ENCODE measurements around the gene MUSK.

Gene MUSK

GRCh38 chr9:110799396-110799795, 130.8 kb downstream of the MUSK start:
- Histone ChIP-seq H3K27ac (ENCODE audit: low read length, poor library complexity, severe bottlenecking) (no peak overlapping the region), H2BK5ac (ENCODE audit: low read depth, low read length, poor library complexity, severe bottlenecking) (no peak overlapping the region), H3K9ac (ENCODE audit: low read length) (peak overlapping the region; percentile 43), H2AFZ (ENCODE audit: low read depth, low read length) (no peak overlapping the region), H3K4me1 (ENCODE audit: control insufficient read depth, insufficient read depth, low read depth, low read length) (peaks cover 1% of the 10 kb centered on the region), H3K4ac (ENCODE audit: low read depth in 1 of 2, low read length in 2 of 2) (no peak overlapping the region), H2BK12ac (ENCODE audit: low read length in 2 of 2) (no peak overlapping the region), H3K9me3 (ENCODE audit: control insufficient read depth, low read length) (no peaks in the 10 kb centered on the region), H3K4me2 (ENCODE audit: low read length, poor library complexity, severe bottlenecking) (no peak overlapping the region), H2BK120ac (ENCODE audit: low read depth, low read length) (no peak overlapping the region), H3K36me3 (ENCODE audit: control insufficient read depth in 1 of 2, insufficient read depth in 2 of 2, low read depth in 1 of 2, low read length in 2 of 2) (no peaks in the 10 kb centered on the region), H3K18ac (ENCODE audit: low read depth in 1 of 2, low read length in 2 of 2) (peak overlapping the region in 1 of 2 experiments; percentile 9), H3K23ac (ENCODE audit: low read length in 2 of 2) (no peak overlapping the region), H3K79me1 (replicated peaks; ENCODE audit: low read length, poor library complexity, severe bottlenecking) (no peaks in the 10 kb centered on the region), H3K4me3 (ENCODE audit: insufficient read depth in 1 of 2, low read depth in 1 of 2, low read length in 2 of 2) (peak overlapping the region in 1 of 2 experiments; percentile 47), H2BK15ac (ENCODE audit: low read depth, poor library complexity, severe bottlenecking) (no peak overlapping the region), H4K8ac (ENCODE audit: low read length) (no peak overlapping the region), H4K91ac (ENCODE audit: low read length) (no peak overlapping the region), H2AK5ac (ENCODE audit: low read length, severe bottlenecking) (no peak overlapping the region), H3K27me3 (ENCODE audit: control insufficient read depth in 1 of 2, insufficient read depth in 1 of 2, low read length in 2 of 2) (no peaks in the 10 kb centered on the region), H3K14ac (ENCODE audit: low read length in 2 of 2) (no peak overlapping the region)
- DNase-seq: no peak
- 21% methylated on average over 2 of the region's 2 CpGs for WGBS

DNA sequence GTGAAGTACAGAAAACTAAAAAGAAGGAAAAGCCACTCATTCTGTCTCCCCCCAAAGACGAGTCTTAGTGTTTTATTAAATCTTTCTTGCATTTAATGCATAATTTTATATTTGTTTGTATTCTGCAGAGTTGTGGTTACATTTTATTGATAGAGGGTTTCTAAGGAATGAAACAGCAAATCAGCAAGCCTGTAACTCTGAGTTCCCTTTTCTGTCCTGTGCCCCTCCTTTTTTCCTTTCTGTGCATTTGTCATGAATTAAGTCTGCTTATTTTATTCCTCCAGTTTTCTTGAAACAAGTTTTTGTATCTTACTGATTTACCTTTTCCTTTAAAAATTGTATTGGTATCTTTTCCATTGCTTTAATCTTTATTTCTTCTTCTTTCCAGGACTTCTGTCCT, 132.8 kb downstream of the MUSK start:
- Histone ChIP-seq H3K4me3 (ENCODE audit: insufficient read depth in 1 of 2, low read depth in 1 of 2, low read length in 2 of 2) (no peak overlapping the region), H3K23ac (ENCODE audit: low read length in 2 of 2) (no peak overlapping the region), H2AK5ac (ENCODE audit: low read length, severe bottlenecking) (no peak overlapping the region), H4K8ac (ENCODE audit: low read length) (no peak overlapping the region), H3K4me1 (ENCODE audit: control insufficient read depth, insufficient read depth, low read depth, low read length) (peaks cover 1% of the 10 kb centered on the region), H3K4me2 (ENCODE audit: low read length, poor library complexity, severe bottlenecking) (no peak overlapping the region), H3K9me3 (ENCODE audit: control insufficient read depth, low read length) (no peaks in the 10 kb centered on the region), H3K27ac (ENCODE audit: low read length, poor library complexity, severe bottlenecking) (no peak overlapping the region), H3K36me3 (ENCODE audit: control insufficient read depth in 1 of 2, insufficient read depth in 2 of 2, low read depth in 1 of 2, low read length in 2 of 2) (no peaks in the 10 kb centered on the region), H2AFZ (ENCODE audit: low read depth, low read length) (no peak overlapping the region), H3K4ac (ENCODE audit: low read depth in 1 of 2, low read length in 2 of 2) (no peak overlapping the region), H3K27me3 (ENCODE audit: control insufficient read depth in 1 of 2, insufficient read depth in 1 of 2, low read length in 2 of 2) (no peaks in the 10 kb centered on the region), H2BK12ac (ENCODE audit: low read length in 2 of 2) (no peak overlapping the region), H2BK120ac (ENCODE audit: low read depth, low read length) (no peak overlapping the region), H3K79me1 (replicated peaks; ENCODE audit: low read length, poor library complexity, severe bottlenecking) (no peaks in the 10 kb centered on the region), H3K18ac (ENCODE audit: low read depth in 1 of 2, low read length in 2 of 2) (no peak overlapping the region), H2BK15ac (ENCODE audit: low read depth, poor library complexity, severe bottlenecking) (no peak overlapping the region), H3K9ac (ENCODE audit: low read length) (peak overlapping the region; percentile 83), H4K91ac (ENCODE audit: low read length) (no peak overlapping the region), H2BK5ac (ENCODE audit: low read depth, low read length, poor library complexity, severe bottlenecking) (no peak overlapping the region), H3K14ac (ENCODE audit: low read length in 2 of 2) (no peak overlapping the region)
- no CpG with 5 or more reads among the region's 1 CpG for whole genome bisulfite sequencing
- DNase-seq: no peak

DNA sequence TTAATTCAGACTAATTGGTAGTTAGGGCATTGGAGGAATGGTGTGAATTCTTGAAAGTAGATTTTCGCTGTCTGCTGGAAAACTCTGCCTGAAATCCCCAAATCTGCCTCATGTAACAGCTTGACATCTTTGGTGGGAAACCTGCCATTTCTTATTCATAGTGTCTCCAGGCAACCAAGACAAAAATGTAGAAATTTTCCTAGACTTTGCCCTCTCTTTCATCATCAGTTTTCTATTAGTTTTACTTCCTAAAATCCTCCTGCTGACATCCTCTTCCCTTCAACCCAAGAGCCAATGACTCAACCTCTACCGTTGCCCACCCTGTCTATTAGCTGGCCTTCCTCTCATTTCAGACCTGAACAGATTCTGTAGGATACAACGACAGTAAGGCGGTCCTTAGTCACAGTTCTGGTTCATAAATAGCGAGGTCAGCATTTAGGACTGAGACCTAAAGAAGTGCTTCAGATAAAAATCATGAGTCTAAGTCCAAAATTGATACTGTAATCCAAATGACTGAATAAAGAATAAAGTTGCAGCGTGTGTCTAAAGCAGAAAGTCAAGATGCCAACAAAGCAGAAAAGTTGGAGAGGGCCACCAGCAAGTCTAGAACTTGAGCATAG, 133.9 kb downstream of the MUSK start:
- Histone ChIP-seq H2BK15ac (ENCODE audit: low read depth, poor library complexity, severe bottlenecking) (no peak overlapping the region), H3K18ac (ENCODE audit: low read depth in 1 of 2, low read length in 2 of 2) (no peak overlapping the region), H3K27me3 (ENCODE audit: control insufficient read depth in 1 of 2, insufficient read depth in 1 of 2, low read length in 2 of 2) (no peaks in the 10 kb centered on the region), H3K9me3 (ENCODE audit: control insufficient read depth, low read length) (no peaks in the 10 kb centered on the region), H2BK5ac (ENCODE audit: low read depth, low read length, poor library complexity, severe bottlenecking) (no peak overlapping the region), H3K9ac (ENCODE audit: low read length) (peak overlapping the region; percentile 83), H3K79me1 (replicated peaks; ENCODE audit: low read length, poor library complexity, severe bottlenecking) (no peaks in the 10 kb centered on the region), H4K8ac (ENCODE audit: low read length) (no peak overlapping the region), H3K4me3 (ENCODE audit: insufficient read depth in 1 of 2, low read depth in 1 of 2, low read length in 2 of 2) (peak overlapping the region in 1 of 2 experiments; percentile 12), H3K27ac (ENCODE audit: low read length, poor library complexity, severe bottlenecking) (no peak overlapping the region), H3K4ac (ENCODE audit: low read depth in 1 of 2, low read length in 2 of 2) (no peak overlapping the region), H2AK5ac (ENCODE audit: low read length, severe bottlenecking) (no peak overlapping the region), H3K23ac (ENCODE audit: low read length in 2 of 2) (no peak overlapping the region), H2BK12ac (ENCODE audit: low read length in 2 of 2) (no peak overlapping the region), H3K36me3 (ENCODE audit: control insufficient read depth in 1 of 2, insufficient read depth in 2 of 2, low read depth in 1 of 2, low read length in 2 of 2) (no peaks in the 10 kb centered on the region), H3K4me1 (ENCODE audit: control insufficient read depth, insufficient read depth, low read depth, low read length) (peaks cover 1% of the 10 kb centered on the region), H4K91ac (ENCODE audit: low read length) (no peak overlapping the region), H3K4me2 (ENCODE audit: low read length, poor library complexity, severe bottlenecking) (no peak overlapping the region), H3K14ac (ENCODE audit: low read length in 2 of 2) (no peak overlapping the region), H2BK120ac (ENCODE audit: low read depth, low read length) (no peak overlapping the region), H2AFZ (ENCODE audit: low read depth, low read length) (no peak overlapping the region)
- 89% methylated on average over 6 of the region's 6 CpGs for WGBS
- DNase-seq: no peak

DNA sequence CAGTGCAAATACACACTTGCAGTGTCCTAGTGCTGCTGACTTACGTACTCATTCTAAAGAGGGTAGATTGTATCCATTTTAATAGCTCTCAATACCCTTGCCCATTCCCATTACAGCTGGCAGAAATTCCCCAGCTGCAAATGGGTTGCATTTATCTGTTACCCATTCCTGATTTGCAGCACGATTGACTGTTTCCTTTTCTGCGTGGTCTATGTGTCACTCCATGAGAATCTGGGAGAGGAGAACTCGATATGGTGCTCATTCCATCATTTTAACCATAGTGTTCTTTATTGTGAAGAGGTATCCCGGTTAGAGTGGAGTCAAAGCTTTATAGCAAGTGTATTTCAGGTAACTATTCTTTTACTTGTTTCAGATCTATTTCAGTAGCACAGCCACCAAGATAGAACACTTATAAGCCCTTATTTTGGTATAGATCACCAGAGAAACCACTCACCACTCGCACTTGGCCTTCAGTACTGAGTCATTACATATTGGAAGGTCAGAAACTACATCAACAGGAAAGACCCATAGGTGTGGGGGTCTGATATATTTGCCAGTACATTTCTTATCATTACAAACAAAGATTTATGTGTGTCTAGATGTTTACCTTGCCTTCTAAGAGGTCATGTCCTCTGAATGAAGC, 139.5 kb downstream of the MUSK start:
- Histone ChIP-seq H3K79me1 (replicated peaks; ENCODE audit: low read length, poor library complexity, severe bottlenecking) (no peaks in the 10 kb centered on the region), H3K27me3 (ENCODE audit: control insufficient read depth in 1 of 2, insufficient read depth in 1 of 2, low read length in 2 of 2) (no peaks in the 10 kb centered on the region), H4K91ac (ENCODE audit: low read length) (no peak overlapping the region), H3K36me3 (ENCODE audit: control insufficient read depth in 1 of 2, insufficient read depth in 2 of 2, low read depth in 1 of 2, low read length in 2 of 2) (no peaks in the 10 kb centered on the region), H2BK15ac (ENCODE audit: low read depth, poor library complexity, severe bottlenecking) (no peak overlapping the region), H4K8ac (ENCODE audit: low read length) (no peak overlapping the region), H2BK5ac (ENCODE audit: low read depth, low read length, poor library complexity, severe bottlenecking) (no peak overlapping the region), H2BK12ac (ENCODE audit: low read length in 2 of 2) (no peak overlapping the region), H3K4me2 (ENCODE audit: low read length, poor library complexity, severe bottlenecking) (no peak overlapping the region), H3K4me3 (ENCODE audit: insufficient read depth in 1 of 2, low read depth in 1 of 2, low read length in 2 of 2) (no peak overlapping the region), H3K23ac (ENCODE audit: low read length in 2 of 2) (no peak overlapping the region), H2AK5ac (ENCODE audit: low read length, severe bottlenecking) (no peak overlapping the region), H3K9me3 (ENCODE audit: control insufficient read depth, low read length) (no peaks in the 10 kb centered on the region), H3K14ac (ENCODE audit: low read length in 2 of 2) (no peak overlapping the region), H3K9ac (ENCODE audit: low read length) (no peak overlapping the region), H2BK120ac (ENCODE audit: low read depth, low read length) (no peak overlapping the region), H2AFZ (ENCODE audit: low read depth, low read length) (no peak overlapping the region), H3K4ac (ENCODE audit: low read depth in 1 of 2, low read length in 2 of 2) (no peak overlapping the region), H3K18ac (ENCODE audit: low read depth in 1 of 2, low read length in 2 of 2) (no peak overlapping the region), H3K27ac (ENCODE audit: low read length, poor library complexity, severe bottlenecking) (no peak overlapping the region), H3K4me1 (ENCODE audit: control insufficient read depth, insufficient read depth, low read depth, low read length) (no peaks in the 10 kb centered on the region)
- DNase-seq: no peak
- WGBS: 77% methylated on average over 2 of the region's 6 CpGs

Measured in mesenchymal stem cell (in vitro differentiated cells and primary cell).